Sigmoid colon (tissue), 7 donors: Measurements from ENCODE around the gene DNAH17. TPM values are rescaled to one million over a fixed set of nuclear protein-coding genes. Genes with fewer than 3 reads are reported as not detected.
"Not testable (repeated sequence)": the region's sequence is repeated elsewhere in the genome, so short reads cannot be mapped to it uniquely, and the experiment has no call there.

Source experiments
- DNase-seq: peaks from one replicate; pipeline ENCODE4 v3.0.0-alpha.2; 2019
- H3K27ac ChIP-seq, 4 donors: fragments of 200-600 bp; sonication (generic); one replicate each; pipeline ENCODE4 v1.5.1; 2016 to 2019; ENCODE audit warnings: mild to moderate bottlenecking in 1 of 4
- H3K27me3 ChIP-seq, 3 donors: fragments of 200-600 bp; sonication (generic); one replicate each; pipeline ENCODE4 v1.5.1; 2019; ENCODE audit warnings: mild to moderate bottlenecking in 1 of 3
- H3K36me3 ChIP-seq, 4 donors: fragments of 200-600 bp; sonication (generic); one replicate each; pipeline ENCODE4 v1.5.1; 2016 to 2019
- H3K4me1 ChIP-seq, 4 donors: fragments of 200-600 bp; sonication (generic); one replicate each; pipeline ENCODE4 v1.5.1; 2017 to 2019
- H3K4me3 ChIP-seq, 4 donors: fragments of 200-600 bp; sonication (generic); one replicate each; pipeline ENCODE4 v1.5.1; 2017 to 2019; ENCODE audit warnings: mild to moderate bottlenecking in 2 of 4, moderate library complexity in 1 of 4
- H3K9me3 ChIP-seq, 4 donors: fragments of 200-600 bp in 3 of 4; sonication (generic) in 3 of 4; one replicate each; pipeline versions ENCODE4 v1.5.1 to v1.6.1; 2013 to 2019
- CTCF ChIP-seq, 4 experiments: fragments of 450-650 bp in 3 of 4; fragments of 200-600 bp in 1 of 4; IDR thresholded peaks; one replicate each; pipeline ENCODE4 v1.5.1; 2016 to 2019; ENCODE audit warnings: antibody characterized with exemption in 4 of 4, mild to moderate bottlenecking in 3 of 4, moderate library complexity in 2 of 4
- EP300 ChIP-seq, 4 donors: sonication (generic); formaldehyde crosslinking; IDR thresholded peaks; one replicate each; pipeline ENCODE4 v1.6.1; 2017; ENCODE audit warnings: antibody characterized with exemption in 4 of 4
- POLR2A ChIP-seq, 2 donors: fragments of 450-650 bp; IDR thresholded peaks; one replicate each; pipeline ENCODE4 v1.6.1; 2016; ENCODE audit warnings: antibody characterized with exemption in 2 of 2, mild to moderate bottlenecking in 2 of 2, moderate library complexity in 2 of 2
- POLR2AphosphoS5 ChIP-seq, 4 donors: sonication (generic); formaldehyde crosslinking; IDR thresholded peaks; one replicate each; pipeline ENCODE4 v1.6.1; 2017; ENCODE audit warnings: antibody characterized with exemption in 4 of 4
- WGBS, 2 donors: extraction: QIAGEN DNeasy Blood & Tissue Kit; methylation state at CpG; one replicate each; pipeline ENCODE4 v1.1.7; 2013; 5-methylcytosine and 5-hydroxymethylcytosine counted together
- intact Hi-C: fragments of 100-400 bp; cut with DNase I; formaldehyde crosslinking; loops from one replicate; pipeline ENCODE4 v1.15.1; 2023
- polyA plus RNA-seq, 3 donors: library from polyadenylated mRNA; stranded (reverse); fragments of 200-250 nt; gene quantifications; one replicate each; pipeline ENCODE4 v1.2.3, GENCODE V29; 2013
- total RNA-seq, 4 donors: library from RNA; depleted of rRNA; stranded (reverse); fragments of >200 nt; gene quantifications; one replicate each; pipeline ENCODE4 v1.1.0, GENCODE V29; 2016
- donor health status: healthy with polysubstance abuse.
- donor health status: Bipolar disorder and iron deficiency.
- donor health status: healthy.

DNAH17 gene
- total and polyA plus RNA-seq, 7 donors = 0.07 to 0.68 (median 0.26) TPM; not detected in 3

GRCh38 chr17:78506454-78507309, 70.5 kb downstream of the DNAH17 start:
- Histone ChIP-seq H3K36me3 (no peaks in the 10 kb centered on the region), H3K4me1 (no peaks in the 10 kb centered on the region), H3K27ac (no peak overlapping the region), H3K27me3 (no peaks in the 10 kb centered on the region), H3K4me3 (no peak overlapping the region), H3K9me3 (no peaks in the 10 kb centered on the region)
- no peak for DNase-seq
- WGBS, 2 donors = 80 to 82% methylated on average over 20 of the region's 20 CpGs
- no peak for TF ChIP-seq CTCF (IDR thresholded peaks at IDR 0.05)
- no peak for TF ChIP-seq EP300 (IDR thresholded peaks at IDR 0.05)
- TF ChIP-seq POLR2A (IDR thresholded peaks at IDR 0.05) = no peak
- no peak for TF ChIP-seq POLR2AphosphoS5 (IDR thresholded peaks at IDR 0.05)
- intact Hi-C loops = no loop called here

- Histone ChIP-seq H3K9me3 (no peaks in the 10 kb centered on the region), H3K4me1 (no peaks in the 10 kb centered on the region), H3K27me3 (no peaks in the 10 kb centered on the region), H3K36me3 (no peaks in the 10 kb centered on the region), H3K4me3 (no peak overlapping the region), H3K27ac (no peak overlapping the region)
- no peak for DNase-seq
- intact Hi-C loops = no loop called here
- TF ChIP-seq CTCF (IDR thresholded peaks at IDR 0.05) (no peak), EP300 (IDR thresholded peaks at IDR 0.05) (no peak), POLR2AphosphoS5 (IDR thresholded peaks at IDR 0.05) (no peak), POLR2A (IDR thresholded peaks at IDR 0.05) (no peak)
- 67 to 87% methylated on average over 21 of the region's 21 CpGs for WGBS, 2 donors
Measured at GRCh38 chr17:78504156-78504925, 72.9 kb downstream of the DNAH17 start.

GRCh38 chr17:78503388-78503787, 73.8 kb downstream of the DNAH17 start:
- H3K4me1 ChIP-seq, H3K36me3 ChIP-seq, H3K27me3 ChIP-seq, H3K27ac ChIP-seq, DNase-seq, intact Hi-C loops, H3K4me3 ChIP-seq, H3K9me3 ChIP-seq: not testable (repeated sequence)
- WGBS, 2 donors = 90 to 95% methylated on average over 11 of the region's 11 CpGs

- WGBS, 2 donors = 78 to 88% methylated on average over 25 of the region's 25 CpGs
- Histone ChIP-seq H3K27ac (no peak overlapping the region), H3K4me1 (no peaks in the 10 kb centered on the region), H3K4me3 (no peak overlapping the region), H3K36me3 (no peaks in the 10 kb centered on the region), H3K9me3 (no peaks in the 10 kb centered on the region), H3K27me3 (no peaks in the 10 kb centered on the region)
- intact Hi-C loops = no loop called here
- no peak for DNase-seq
- TF ChIP-seq CTCF (IDR thresholded peaks at IDR 0.05) = no peak
- TF ChIP-seq POLR2A (IDR thresholded peaks at IDR 0.05) = no peak
- TF ChIP-seq EP300 (IDR thresholded peaks at IDR 0.05) = no peak
Measured at GRCh38 chr17:78502611-78503148, 74.5 kb downstream of the DNAH17 start.
